ENCODE data around the gene CYSLTR2.
A peak's percentile ranks its signal among the peaks of the same experiment; 100 is the strongest.
"Not testable (repeated sequence)": the region's sequence is repeated elsewhere in the genome, so short reads cannot be mapped to it uniquely, and the experiment has no call there.

CYSLTR2 gene

DNA sequence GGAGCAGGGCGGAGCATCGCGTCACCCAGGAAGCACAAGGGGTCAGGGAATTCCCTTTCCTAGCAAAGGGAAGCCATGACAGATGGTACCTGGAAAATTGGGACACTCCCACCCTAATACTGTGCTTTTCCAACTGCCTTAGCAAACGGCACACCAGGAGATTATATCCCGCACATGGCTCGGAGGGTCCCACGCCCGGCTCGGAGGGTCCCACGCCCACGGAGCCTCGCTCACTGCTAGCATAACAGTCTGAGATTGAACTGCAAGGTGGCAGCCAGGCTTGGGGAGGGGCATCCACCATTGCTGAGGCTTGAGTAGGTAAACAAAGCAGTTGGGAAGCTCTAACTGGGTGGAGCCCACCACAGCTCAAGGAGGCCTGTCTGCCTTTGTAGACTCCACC, 42.9 kb downstream of the CYSLTR2 start:
- not testable (repeated sequence) for DNase-seq

DNA sequence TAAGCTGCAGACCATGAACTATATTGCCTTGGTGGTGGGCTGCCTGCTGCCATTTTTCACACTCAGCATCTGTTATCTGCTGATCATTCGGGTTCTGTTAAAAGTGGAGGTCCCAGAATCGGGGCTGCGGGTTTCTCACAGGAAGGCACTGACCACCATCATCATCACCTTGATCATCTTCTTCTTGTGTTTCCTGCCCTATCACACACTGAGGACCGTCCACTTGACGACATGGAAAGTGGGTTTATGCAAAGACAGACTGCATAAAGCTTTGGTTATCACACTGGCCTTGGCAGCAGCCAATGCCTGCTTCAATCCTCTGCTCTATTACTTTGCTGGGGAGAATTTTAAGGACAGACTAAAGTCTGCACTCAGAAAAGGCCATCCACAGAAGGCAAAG, 53.7 kb downstream of the CYSLTR2 start:
- no peak for DNase-seq

DNA sequence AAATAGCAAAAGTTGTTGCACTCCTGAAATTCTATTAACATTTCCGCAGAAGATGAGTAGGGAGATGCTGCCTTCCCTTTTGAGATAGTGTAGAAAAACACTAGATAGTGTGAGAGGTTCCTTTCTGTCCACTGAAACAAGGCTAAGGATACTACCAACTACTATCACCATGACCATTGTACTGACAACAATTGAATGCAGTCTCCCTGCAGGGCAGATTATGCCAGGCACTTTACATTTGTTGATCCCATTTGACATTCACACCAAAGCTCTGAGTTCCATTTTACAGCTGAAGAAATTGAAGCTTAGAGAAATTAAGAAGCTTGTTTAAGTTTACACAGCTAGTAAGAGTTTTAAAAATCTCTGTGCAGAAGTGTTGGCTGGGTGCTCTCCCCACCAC, 55.0 kb downstream of the CYSLTR2 start:
- no peak for DNase-seq

GRCh38 chr13:48709213-48709612, 55.5 kb downstream of the CYSLTR2 start:
- no peak for DNase-seq

DNA sequence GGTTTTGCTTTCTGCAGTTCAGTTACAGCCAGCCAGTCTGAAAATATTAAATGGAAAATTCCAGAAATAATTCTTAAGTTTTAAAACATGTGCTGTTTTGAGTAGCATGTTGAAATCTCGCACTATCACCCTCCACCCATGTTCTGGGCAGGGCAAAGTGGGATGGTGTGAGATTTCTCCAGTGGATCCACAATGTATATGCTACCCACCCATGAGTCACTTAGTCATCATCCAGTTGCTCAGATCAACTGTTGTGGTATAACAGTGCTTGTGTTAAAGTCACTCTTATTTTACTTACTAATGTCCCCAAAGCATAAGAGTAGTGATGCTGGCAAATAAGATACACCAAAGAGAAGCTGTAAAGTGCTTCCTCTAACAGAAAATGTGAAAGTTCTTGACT, 56.4 kb downstream of the CYSLTR2 start:
- no peak for DNase-seq

GRCh38 chr13:48712141-48712540, 58.4 kb downstream of the CYSLTR2 start:
- DNase-seq: no peak

DNA sequence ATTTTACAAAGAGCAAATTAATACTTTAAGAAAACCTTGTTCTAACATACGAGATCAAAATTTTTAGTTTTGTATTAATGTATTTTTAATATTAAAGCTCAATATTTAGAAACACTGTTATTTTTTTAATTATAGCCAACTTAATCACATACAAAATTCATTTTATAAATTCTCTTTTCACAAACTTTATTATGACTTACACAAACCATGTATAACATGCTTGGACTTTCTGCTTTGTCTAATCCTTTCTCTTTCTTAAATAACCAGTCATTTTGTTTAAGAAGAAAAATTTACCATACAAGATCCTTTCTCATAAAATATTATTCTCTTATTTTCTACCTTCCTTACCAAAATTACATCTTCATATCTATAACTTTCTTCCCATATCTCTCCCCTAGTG, 62.2 kb downstream of the CYSLTR2 start:
- DNase-seq: no peak

DNA sequence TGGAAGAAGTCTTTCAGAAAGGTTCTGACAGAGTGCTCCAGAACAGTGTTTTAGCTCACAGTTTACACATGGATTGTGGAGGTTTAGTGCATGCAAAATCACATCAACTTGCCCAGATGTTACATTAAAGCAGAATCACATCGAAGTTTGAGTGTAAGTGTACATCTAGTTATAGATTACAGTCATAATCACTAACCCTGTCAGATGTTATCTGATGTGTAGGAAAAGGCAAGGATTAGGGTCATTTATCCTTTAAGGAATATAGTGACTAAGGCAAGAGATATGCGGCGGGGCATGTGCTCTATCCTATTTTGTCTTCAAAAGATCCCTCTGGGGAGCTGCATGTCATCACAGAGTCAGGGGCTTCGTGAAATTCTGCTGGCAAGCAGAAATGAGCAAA, 66.9 kb downstream of the CYSLTR2 start:
- DNase-seq: no peak

DNA sequence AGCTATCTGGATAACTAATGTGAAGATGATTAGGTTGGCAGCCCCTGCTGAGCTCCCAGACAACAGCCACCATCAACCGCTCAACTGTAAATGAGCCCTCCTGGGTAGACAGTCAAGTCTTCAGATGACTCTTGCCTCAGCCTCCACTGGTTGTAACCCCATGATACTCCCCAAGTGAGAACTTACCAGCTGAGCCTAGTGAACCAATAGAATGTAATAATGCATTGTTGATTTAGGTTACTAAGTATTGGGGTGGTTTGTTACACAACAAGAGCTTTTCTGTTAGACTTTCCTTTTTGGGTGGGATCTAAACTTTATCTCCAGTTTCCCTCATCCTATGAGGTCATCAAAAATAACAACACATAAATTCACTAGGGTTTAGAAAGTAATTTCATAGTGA, 69.4 kb downstream of the CYSLTR2 start:
- DNase-seq: no peak

DNA sequence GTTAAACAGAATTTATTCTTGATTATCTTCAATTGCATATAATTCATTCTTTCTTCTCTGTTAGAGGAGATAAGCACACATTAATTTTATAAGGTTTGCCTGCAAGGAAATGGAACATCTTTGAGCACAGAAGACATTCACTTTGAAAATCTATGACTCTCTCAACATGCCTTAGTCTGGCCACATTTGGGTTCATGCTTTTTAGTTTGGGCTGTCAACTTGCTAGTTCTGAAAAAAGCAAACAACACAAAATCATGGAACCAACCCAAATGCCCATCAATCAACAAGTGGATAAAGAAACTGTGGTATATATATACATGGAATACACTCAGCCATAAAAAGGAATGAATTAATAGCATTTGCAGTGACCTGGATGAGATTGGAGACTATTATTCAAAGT, 71.5 kb downstream of the CYSLTR2 start:
- no peak for DNase-seq

DNA sequence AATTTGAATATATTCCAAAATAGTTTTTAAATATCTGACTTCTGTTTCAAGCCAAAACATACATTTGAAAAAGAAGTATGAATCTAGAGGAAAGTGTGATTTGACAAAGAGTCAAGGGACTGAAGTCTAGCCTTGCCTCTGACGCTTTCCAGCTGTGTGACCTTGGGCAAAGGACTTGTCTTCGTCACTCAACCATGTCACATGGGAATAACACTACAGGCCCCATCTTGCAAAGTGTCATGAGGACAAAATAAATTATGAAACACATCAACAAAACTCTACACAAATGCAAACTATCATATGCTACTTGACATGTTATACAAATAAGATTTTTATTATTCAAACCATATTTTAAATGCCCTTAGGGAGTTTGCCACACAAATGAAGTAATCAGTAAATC, 73.0 kb downstream of the CYSLTR2 start:
- no peak for DNase-seq

DNA sequence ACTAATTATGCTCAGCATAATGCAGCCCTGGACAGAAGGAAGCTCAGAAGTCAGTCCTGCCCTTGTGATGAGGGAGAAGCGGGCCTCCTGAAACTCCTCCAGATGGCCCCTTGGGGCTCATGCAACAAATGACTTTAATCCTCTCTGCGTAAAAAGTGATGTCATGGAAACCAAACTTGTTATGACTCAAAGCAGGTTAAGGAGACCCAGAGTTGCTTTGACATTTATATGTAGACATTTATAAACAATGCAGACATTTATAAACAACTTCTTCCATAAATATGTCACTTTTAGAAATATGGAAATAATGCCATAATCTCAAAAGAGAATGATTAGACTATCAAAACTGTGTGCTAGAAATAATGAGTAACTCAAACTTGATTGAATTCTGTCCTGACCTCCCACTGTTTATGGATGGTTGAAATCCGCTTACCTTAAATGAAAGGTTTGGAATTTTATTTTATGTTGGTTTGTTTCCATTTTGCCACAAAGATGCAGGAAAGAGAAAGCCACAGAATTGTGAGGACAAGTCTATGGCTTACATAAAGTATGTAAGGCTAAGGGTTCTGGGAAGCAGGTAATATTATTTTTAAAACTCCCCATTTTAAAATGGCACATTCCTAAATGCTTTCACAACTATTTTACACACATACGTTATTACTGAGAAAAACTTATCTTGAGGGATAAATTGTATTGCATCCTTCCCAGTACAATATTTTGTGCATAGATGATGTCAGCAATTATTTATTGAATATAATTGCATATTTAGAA, 73.7 kb downstream of the CYSLTR2 start:
- DNase-seq: peak; percentile 7

DNA sequence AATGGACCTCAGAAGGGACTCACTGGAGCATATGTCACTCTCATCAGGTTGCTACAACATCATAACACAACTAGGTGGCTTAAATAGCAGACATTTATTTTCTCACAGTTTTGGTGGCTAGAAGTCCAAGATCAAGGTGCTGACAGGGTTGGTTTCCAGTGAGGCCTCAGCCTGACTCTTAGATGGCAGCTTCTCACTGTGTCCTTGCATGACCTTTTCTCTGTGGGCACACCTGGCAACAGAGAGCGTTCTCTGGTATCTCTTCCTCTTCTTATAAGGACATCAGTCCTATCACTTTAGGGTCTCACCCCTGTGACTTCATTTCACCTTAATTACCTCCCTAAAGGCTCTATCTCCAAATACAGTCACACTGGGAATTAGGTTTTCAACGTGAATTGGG, 74.5 kb downstream of the CYSLTR2 start:
- no peak for DNase-seq

GRCh38 chr13:48728876-48729275, 75.1 kb downstream of the CYSLTR2 start:
- no peak for DNase-seq

DNA sequence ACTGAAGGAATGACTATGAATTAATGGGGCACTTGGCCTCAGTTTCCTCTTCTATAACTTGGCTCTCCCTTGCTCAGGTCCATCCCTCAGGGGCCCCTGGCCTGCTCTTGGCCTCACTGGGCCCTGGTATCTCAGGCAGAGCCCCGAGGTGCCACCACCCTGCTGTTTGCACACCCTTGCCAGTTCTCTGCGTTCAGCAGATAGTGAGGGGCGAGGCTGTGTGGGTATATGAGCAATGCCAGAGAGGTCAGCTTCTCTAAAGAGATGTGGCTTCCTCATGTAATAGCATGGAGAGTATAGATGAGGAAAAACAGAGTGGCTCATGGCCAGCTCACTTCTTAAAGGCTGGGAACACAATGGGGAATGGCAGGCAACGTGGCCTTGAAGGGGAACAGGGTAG, 76.1 kb downstream of the CYSLTR2 start:
- DNase-seq: no peak

GRCh38 chr13:48731001-48731658, 77.4 kb downstream of the CYSLTR2 start:
- DNase-seq: peak; percentile 51

GRCh38 chr13:48731957-48732569, 78.3 kb downstream of the CYSLTR2 start:
- no peak for DNase-seq

DNA sequence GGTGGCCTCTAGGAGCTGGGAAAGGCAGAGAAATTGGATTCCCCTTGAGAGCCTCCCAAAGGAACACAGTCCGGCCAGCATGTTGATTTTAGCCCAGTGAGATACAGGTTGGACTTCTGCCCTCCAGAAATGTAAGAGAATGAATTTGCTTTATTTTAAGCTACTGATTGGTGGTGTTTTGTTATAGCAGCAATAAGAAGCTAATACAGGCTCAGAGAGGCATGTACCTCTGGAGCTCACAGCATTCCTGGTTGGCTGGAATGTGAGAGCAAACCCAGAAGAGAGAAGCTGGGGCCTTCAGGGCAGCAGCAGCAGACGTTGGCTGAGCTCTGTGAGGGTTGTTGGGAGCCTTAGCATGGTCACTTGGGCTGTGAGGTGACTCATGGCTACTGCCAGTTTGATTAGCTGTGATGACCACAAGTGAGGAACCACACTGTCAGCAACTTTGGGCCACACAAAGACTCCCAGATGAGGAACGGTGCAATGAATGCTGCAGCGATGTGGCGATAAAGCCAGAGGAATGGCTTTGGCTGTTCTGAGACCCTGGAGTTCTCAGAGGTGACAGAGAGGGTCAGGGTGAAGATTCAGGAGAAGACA, 80.1 kb downstream of the CYSLTR2 start:
- DNase-seq: no peak

DNA sequence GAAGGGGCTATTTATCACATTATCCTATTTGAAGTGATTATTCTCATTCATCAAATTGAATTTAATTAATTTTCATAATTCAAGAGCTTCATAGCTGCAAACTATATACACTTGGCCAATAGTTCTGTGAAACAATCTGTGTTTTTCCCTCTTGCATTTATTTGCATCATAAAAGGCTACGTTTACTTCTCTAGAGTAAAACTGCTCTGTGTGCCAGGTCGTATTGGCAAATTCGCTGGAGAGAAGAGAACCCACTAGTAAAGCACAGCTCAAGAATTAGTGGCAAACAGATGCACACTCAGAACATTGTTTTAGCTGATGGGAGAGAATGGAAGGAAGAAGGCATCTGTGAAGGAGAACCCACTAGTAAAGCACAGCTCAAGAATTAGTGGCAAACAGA, 81.8 kb downstream of the CYSLTR2 start:
- DNase-seq: no peak

GRCh38 chr13:48737689-48738088, 84.0 kb downstream of the CYSLTR2 start:
- DNase-seq: no peak

DNA sequence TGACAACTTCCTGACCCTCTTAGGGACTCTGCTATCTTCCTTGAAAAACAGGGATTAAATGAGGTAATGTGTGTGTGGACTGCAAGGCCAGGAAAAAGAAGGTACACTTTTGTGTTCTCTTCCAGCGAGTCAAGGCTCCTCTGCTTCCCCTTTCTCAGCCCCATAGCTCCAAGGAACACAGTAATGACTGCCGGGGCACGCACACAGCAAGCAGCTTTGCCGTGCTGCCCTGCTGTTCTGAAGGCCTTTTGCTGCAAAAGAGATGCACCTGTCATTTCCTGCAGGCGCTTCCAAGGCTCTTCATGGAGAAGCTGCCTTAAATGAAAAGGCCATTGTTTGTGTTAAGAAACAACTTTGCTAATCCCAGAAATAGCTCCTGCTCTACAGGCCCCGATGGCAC, 84.6 kb downstream of the CYSLTR2 start:
- DNase-seq: no peak

GRCh38 chr13:48739386-48739964, 85.7 kb downstream of the CYSLTR2 start:
- DNase-seq: no peak

GRCh38 chr13:48741377-48741776, 87.6 kb downstream of the CYSLTR2 start:
- peak; percentile 14 for DNase-seq

Measured in fibroblast of skin of abdomen (primary cell).